ENCODE data around the gene ANKRD39.
"Not testable (repeated sequence)": the region's sequence is repeated elsewhere in the genome, so short reads cannot be mapped to it uniquely, and the experiment has no call there.

ANKRD39 gene, protein sequence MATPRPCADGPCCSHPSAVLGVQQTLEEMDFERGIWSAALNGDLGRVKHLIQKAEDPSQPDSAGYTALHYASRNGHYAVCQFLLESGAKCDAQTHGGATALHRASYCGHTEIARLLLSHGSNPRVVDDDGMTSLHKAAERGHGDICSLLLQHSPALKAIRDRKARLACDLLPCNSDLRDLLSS

DNA sequence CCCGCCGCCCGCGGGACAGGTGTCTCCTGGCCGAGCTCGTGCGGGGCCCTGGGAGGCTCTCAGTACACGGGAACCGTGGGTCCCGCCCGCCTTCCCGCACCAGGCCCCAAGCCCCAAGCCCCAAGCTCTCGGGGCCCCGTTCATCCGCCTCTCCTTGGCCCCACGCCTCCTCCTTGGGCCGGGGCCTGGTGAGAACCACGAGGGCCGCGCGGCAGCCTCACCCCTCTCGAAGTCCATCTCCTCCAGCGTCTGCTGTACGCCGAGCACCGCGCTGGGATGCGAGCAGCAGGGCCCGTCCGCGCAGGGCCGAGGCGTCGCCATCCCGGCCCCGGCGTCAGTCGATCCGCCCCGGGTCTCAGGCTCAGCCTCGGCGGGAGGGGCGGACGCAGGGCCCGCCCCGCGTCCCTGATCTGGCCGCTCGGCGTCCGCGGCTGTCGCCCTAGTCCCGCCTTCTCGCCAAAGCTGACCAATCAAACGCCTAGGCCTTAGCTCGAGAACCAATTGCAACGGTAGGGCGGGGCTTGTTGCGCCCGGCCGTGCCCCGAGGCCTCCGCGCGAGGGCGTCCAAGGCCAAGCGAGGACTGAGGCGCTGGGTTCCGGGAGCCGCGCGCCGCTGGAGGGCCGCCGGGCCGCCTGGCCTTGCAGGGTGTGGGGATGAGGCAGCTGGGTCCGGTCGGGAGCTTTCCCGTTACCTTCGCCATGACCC, at the start of gene ANKRD39:
TSS of gene ANKRD39 (minus strand) at position 350 of the 706 bp plus-strand sequence. CDS start at position 321, 29 bp downstream.
- ATAC-seq = peak; percentile 91 to 94

DNA sequence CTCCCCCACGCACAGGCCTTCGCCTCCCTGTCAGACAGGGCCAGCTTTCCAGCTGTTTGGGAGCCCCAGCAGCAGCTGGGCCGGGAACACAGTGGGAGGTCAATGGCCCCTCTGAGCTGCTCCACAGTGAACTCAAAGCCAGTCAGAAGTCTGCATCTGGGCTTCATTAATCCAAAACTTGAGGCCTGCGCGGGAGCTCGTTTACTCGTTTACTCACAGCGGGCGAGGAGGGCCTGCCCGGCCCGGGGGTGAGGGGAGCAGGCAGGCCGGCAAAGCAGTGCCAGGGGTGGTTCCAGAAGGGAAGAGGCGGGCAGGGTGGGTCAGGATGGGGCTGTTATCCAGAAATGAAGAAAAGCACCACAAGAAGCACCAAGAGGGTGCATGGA, 48.9 kb upstream of the ANKRD39 start:
- no peak for ATAC-seq

DNA sequence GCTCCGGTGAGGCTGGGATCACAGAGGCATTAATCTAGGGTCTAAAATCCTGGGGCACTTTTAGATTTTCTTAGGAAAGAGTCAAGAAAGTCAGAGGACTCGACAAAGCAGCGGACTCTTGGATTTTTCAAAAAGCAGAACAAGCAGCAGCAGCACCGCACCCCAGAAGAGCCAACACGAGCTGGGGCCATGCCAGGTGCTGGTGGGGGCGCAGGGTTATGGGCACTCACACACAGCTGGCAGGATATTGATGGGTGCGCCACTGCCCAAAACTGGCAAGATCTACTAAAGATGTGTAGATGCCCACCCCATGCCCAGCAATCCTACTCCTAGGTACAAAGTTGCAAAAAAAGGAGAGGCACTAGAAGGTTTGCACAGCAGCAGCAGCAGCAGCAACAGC, 46.0 kb upstream of the ANKRD39 start:
- ATAC-seq = no peak

DNA sequence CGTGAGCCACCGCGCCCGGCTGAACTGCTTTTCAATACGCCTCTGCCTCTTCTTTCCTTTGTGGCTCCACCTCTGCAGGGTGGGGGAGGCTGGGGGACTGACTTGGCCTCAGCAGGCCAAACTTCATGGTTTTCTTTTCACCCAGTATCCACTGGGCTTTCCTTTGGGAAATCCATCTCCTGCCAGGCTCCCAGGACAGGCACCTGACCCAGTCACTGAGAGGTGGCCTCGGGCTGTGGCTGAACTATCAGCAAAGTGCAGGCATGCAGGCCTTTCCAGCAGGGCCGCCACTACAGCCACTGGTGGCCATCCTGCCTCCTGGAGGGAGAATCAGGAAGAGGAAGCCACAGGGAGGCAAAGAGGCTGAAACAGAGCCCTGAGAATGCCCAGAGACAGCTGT, 45.5 kb upstream of the ANKRD39 start:
- ATAC-seq = no peak

DNA sequence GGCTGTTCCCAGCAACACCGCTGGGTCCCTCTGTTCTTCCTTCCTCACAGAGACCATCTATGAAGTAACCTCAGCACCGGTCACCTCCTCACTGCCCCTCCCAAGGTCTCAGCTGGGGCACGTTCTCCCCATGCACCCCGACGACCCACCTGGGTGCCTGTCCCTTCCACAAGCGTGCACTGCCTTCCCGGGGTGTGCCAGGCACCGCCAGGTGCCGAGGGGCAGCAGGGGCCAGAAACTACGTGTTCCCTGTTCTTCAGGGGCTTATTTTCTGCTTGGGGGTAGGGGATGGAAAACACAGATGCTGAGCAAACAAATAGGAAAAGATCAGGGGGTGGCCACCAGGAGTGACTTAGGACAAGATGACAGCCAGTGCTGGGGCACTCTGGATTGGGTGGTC, 42.4 kb upstream of the ANKRD39 start:
- no peak for ATAC-seq

DNA sequence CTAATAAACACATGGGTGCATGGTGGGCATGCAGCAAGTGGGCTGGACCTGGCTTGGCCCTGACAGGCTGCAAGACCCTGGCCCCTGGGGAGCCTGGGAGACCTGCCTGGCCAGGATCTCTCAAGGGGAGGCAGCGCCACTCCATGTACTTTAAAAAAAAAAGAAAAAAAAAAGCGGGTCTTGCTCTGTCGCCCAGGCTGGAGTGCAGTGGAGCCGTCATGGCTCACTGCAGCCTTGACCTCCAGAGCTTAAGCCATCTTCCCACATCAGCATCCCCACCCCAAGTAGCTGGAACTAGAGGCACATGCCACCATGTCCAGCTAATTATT, 41.6 kb upstream of the ANKRD39 start:
- ATAC-seq = no peak

DNA sequence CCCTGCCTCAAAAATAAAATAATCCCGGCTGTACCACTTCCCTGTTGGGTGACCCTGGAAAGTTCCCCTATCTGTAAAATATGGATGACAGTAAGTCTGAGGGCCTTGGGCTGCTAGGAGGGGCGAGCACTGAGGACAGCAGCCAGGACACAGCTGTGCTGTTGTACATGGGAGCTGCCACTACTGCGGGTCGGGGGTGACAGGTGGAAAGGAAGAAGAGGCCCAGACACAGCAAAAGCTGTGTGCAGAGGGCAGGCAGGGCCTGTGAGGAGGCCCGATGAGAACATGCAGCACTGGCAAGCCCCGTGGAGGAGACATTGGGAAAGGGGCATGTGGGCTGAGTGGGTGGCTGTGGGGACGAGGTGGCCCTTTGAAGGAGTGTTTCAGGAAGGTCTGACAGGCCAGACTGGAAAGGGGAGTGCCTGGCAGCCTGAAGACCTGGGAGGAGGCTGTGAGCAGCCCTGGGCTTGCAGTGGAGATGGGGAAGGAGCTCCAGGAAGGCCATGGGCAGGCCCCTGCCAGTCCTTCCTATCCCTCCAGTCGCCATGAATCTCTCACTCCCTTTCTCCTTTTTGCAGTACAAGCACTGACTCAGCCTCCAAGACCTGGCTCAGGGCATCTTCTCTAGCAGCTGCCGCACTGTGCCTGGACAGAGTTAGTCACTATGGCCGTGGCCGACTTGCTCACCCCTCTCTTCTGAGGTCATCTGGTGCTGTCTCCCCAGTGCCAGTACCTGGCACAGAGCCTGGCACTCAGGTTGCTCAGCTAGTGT, 41.0 kb upstream of the ANKRD39 start:
- no peak for ATAC-seq

DNA sequence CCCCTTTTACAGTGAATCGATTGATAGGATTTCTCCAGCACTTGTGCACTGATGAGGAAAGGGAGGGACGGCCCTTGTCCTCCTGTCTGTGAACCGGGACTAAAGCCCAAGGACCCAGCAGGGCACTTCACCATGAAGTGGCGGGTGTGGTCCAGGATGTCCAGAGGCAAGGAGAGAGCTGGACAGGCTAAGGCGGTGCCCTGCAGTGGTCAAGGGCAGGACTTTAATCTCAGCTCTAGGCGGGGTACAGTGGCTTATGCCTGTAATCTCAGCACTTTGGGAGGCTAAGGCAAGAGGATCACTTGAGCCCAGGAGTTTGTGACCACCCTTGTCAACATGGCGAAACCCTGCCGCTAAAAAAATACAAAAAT, 40.3 kb upstream of the ANKRD39 start:
- no peak for ATAC-seq

DNA sequence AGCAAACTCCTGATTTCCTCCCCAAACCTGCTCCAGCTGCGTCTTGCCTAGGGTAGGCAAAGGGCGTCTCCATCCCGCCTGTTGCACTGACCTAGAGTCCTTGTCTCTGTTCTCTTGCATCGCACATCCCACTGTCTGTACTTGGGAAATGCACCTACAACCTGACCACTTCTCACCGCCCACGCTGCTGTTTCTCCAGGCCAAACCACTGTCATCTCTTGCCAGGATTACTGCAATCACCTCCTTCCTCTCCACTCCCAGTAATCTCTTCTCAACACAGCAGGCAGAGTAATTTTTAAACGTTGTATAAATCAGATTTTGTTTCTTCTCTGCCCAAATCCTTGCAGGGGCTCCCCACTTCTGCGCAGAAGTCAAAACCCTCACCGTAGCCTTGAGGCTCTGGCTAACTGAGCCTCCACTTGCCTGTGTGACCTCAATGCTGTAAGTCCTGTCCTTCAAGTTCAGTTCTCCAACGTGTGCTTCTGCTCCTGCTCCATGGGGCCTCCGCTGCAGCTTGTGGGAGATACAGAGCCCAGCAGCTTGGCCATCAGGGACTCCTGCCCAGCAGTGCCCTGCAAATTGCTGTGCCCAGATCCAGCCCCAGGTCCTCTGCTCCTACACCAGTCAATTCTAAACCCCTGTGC, 39.8 kb upstream of the ANKRD39 start:
- no peak for ATAC-seq

DNA sequence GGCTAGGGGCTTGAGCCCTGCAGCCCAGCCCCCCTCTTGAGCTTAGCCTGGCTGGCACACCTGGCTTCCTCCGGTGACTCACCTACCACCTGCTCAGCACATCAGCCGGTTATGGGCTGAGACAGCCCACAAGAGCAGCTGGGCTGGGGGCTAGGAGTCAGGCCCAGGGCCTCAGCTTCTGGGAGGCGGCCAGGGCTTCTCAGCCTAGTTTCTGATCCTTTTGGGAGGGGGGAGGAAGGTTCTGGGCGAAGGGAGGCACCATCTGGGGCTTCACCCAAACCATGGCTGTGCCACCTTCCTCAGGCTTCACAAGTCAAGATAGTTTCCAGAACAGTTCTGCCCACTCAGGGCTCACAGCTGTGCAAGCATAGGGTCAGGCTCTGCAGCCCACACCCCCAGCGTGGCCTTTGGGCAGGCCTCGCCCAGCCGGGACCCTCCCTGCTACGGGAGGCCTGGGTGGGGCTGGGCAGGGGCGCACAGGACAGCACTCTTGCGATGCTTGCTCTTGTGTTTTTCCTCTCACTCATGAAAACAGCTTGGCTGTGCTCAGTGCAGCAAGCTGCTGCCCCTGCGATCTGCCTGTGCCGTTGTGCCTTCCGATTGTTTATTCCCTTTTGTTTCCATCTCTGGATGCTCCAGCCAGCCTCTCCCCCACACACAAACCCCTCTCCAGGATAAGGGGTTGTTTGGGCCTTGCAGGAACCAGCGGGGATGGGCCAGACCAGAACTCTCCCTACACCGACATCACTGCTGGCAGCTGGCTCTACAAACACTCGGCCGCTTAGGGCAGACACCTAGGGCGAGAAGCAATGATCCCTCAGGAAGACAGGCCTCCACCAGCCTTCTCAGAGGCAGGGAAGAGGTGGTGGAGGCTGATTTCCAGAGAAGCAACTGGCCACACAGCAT, 38.2 kb upstream of the ANKRD39 start:
- ATAC-seq = peak; percentile 62 to 66

DNA sequence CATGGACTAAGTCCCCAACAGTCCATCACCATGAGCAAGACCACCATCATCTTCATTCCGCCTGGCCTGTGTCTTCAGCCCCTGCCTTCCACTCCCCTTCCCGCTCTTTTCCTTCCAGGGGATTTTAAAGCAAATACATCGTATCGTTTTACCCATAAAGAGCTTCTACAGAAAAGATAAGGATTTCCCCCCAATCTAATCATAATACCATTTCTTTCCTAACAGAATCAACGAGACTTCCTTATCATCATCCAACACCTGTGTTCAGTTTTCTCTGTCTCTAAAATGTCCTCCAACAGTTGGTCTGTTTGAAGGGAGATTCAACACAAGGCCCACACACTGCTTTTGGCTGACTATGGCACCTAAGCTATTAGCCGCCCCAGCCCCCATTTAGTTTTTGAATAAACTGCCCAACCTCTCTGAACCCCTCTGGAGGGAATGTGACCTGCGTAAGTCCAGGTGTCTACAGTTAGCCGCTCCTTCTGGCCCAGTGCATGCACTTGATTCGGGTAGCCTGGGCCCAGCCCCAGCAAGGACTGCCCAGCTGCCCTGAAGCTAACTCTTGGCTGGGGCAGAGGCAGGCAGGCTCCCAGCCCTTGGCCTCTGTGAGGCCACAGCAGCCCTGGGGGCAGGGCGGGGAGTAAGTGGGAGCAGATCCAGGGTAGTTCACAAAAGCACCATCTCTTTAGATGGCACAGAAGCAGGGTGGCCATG, 37.4 kb upstream of the ANKRD39 start:
- ATAC-seq = no peak

DNA sequence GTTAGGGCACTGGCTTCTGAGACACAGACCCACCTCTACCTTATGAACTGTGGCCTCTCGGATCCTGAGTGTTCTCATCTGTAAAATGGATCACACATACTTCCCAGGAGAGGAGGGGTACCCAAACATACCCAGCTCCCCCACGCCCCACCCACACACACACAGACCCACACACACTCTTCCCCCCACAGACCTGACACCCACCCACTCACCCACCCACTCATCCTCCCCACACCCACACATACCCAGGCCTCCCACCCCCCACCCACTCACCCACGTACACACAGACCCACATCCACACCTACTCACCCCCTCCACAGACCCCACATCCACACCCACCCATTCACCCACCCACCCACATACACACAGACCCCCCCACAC, 36.3 kb upstream of the ANKRD39 start:
- no peak for ATAC-seq

DNA sequence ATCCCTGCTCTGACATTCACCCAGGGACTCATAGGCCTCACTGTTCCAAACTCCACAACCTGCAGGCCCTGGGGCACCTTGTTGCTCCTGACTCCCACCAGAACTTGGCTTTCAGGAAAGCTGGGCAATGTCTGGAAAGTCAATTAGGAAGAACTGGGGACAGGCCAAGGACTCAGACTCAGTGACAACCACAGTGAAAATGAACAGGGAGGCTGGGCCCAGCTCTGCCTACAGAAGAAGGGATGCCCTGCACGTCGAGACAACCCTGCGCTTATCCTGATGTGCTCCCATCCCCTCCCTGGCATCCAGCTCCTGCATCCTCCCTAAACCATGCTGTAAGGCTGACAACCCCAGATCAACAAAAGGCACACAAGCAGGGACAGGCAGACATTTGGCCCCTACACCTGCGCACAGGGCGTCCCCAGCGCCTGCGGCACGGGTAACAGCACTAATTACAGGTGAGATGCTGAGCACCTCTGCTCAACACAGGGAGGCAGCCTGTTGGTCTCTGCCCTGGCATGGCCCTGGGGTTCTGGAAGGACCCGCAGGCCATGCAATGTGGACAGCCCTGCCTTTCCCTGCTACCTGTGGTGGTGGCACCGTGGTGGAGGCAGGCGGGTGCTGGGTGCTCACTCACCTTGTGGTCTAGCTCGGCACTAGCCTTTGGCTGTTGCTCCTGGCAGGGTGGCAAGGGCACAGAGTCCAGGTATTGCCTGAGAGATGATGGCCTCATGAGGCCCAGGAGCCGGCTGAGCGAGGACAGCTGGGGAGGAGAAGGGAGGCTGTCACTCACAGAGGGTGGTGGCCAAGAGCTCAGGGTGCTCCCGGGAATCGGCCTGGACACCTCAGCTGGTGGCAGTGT, 35.7 kb upstream of the ANKRD39 start:
- no peak for ATAC-seq

DNA sequence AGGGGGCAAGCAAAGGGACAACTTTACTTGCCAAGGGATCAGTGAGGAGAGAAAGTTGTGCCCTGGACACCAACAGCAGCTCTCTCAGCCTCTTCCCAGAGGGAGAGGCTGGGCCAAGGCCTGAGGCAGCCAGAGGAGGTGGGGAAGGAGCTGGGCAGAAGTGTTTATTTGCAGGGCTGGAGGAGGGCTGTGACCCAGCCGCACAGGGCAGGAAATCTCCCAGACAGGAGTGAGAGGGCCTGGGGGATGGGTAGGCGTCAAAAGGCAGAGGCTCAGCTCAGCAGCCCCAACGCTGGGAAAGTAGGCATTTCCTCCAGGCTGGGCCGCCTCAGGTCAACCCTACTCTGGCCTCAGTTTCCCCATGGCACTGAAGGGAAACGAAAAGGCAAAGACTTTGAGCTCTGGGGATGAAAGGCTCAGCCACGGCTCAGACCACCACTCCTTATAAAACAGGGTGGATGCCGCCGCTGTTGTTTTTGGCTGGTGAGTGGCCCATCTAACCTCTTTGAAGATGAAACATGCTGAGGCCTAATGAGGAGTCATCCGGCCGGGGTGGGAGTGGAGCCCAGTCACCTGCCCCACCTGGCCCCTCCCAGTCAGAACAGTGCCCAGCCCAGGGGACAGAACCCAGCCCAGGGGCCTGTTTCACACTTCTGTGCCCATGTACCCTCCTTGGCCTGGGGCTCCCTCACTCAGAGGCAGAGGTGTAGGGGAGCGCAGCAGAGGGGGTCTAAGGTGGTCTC, 33.9 kb upstream of the ANKRD39 start:
- peak in 1 of 2 donors; percentile 14 for ATAC-seq

DNA sequence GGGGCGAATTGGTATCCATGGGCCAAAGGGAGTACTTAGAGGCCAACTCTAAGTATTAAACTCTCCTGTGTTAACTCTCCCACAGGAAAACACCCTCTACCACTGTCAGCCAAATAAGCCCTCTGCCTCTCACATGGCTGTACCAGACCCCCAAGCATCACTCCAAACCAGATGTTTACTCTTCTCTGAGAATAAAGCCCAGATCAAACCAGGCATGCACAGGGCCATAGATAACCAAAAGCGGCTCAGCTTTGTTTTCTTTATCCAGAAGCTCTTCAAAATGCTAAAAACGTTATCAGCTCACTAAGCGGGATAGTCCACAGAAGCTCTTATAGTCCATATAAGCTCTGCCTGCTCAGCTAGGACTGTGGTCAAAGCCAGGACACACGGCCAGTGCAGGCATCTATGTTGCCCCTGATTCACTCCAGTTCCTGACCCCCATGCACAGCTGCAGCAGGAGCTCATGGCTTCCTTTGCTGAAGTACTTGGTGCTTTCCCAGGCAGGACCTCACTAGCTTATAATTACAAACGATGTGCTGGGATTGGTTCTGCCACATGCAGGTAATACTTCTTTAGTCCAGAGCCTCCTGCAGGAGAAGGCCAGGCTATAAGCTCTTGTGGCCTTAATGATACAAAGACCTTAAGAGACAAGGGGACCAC, 33.0 kb upstream of the ANKRD39 start:
- no peak for ATAC-seq

DNA sequence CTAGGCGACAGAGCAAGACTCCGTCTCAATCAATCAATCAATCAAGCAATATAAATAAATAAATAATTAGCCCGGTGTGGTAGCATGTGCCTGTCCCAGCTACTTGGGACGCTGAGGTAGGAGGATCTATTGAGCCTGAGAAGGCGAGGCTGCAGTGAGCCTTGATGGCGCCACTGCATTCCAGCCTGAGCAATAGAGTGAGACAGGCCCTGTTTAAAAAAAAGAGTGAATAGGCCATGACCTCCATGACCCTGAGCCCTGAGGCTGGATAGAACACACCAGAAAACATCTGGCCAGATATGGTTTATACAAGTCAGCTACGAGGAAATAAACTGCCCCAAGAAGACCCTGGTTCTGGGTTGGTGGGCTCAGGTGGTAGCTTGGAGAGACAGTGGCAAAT, 32.4 kb upstream of the ANKRD39 start:
- no peak for ATAC-seq

DNA sequence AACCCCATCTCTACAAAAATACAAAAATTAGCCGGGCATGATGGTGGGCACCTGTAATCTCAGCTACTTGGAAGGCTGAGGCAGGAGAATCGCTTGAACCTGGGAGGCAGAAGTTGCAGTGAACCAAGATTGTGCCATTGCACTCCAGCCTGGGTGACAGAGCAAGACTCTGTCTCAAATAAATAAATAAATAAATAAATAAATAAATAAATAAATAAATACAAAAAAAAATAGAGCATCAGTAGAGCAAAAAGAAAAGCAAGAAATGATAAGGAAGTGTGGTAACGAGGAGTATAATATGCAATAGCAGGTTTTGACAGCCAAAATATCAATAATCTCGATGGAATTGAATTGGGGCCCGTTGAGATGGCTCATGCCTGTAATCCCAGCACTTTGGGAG, 31.7 kb upstream of the ANKRD39 start:
- not testable (repeated sequence) for ATAC-seq

DNA sequence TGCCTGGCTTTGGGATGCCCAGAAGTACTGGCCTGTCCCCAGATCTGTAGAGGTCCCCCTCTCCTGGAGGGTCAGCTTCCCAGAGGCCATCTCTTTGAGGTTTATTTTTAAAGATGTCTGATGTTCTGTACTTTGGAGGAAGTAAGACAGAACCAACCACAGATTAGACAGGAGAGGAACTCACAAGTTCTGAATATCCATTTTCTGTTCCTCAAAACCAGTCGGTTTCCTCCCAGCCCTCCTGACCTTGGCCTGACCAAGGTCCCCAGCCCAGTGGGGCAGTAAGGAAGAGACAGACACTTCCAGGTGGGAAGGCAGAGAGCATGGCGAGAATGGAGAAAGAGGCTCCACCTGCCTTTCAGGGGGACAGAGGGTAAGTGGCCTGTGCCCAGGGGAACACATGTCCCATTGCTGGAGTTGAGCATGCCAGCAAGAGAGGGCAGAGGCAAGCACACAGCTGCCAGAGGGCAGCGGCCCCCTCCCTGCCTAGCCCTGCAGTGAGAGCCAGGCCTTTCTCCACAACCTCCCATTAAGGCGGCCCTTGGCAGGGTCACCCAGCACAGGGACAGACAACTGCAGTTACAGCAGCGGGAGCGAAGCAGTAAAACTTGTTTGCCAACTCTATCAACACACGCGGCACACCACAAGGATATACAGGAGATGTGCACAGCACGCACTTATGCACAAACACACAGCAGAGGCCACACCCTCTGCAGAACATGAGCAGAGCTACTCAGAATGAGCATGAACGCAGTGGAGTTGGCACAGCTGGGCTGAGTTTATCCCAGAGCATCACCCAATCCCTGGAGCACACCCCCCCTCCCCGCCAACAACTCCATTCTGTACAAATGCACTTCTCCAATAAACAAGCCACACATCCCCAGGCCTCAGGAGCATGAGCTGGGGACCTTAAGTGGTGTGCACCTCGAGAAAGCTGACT, 30.5 kb upstream of the ANKRD39 start:
- no peak for ATAC-seq
